ENCODE results near the gene SLC12A8. TPM values are rescaled to one million over a fixed set of nuclear protein-coding genes. Genes with fewer than 3 reads are reported as not detected.
"Not testable (repeated sequence)": the region's sequence is repeated elsewhere in the genome, so short reads cannot be mapped to it uniquely, and the experiment has no call there.

Gene SLC12A8
- total RNA-seq, 1 donor from 2014 or later: 2.9 TPM

- no peak for DNase-seq (ENCODE audit: low read depth, low spot score)
- no peaks in the 10 kb centered on the region for H3K36me3 Mint-ChIP-seq (ENCODE audit: low read depth)
- no peaks in the 10 kb centered on the region for H3K9me3 Mint-ChIP-seq
- H3K4me3 Mint-ChIP-seq: no peak overlapping the region
- peaks cover 10% of the 10 kb centered on the region for H3K4me1 Mint-ChIP-seq
- no peak overlapping the region for H3K27ac Mint-ChIP-seq (ENCODE audit: unreplicated experiment)
- TF ChIP-seq CTCF (conservative IDR thresholded peaks at IDR 0.05): no peak
- H3K27me3 Mint-ChIP-seq (ENCODE audit: low read depth): no peaks in the 10 kb centered on the region
These were observed 127.4 kb downstream of the SLC12A8 start for GRCh38 chr3:125085166-125085565.

- peaks cover 2% of the 10 kb centered on the region for H3K9me3 Mint-ChIP-seq
- peaks cover 15% of the 10 kb centered on the region for H3K4me1 Mint-ChIP-seq
- no peak overlapping the region for H3K4me3 Mint-ChIP-seq
- no peak for TF ChIP-seq CTCF (conservative IDR thresholded peaks at IDR 0.05)
- no peak overlapping the region for H3K27ac Mint-ChIP-seq (ENCODE audit: unreplicated experiment)
- no peaks in the 10 kb centered on the region for H3K36me3 Mint-ChIP-seq (ENCODE audit: low read depth)
- H3K27me3 Mint-ChIP-seq (ENCODE audit: low read depth): no peaks in the 10 kb centered on the region
- DNase-seq (ENCODE audit: low read depth, low spot score): no peak
These were observed 128.8 kb downstream of the SLC12A8 start for GRCh38 chr3:125083776-125084175.

GRCh38 chr3:125082339-125082738, 130.2 kb downstream of the SLC12A8 start:
- not testable (repeated sequence) for H3K27ac Mint-ChIP-seq (ENCODE audit: unreplicated experiment); H3K27me3 Mint-ChIP-seq (ENCODE audit: low read depth); H3K4me1 Mint-ChIP-seq; H3K9me3 Mint-ChIP-seq; DNase-seq (ENCODE audit: low read depth, low spot score); H3K4me3 Mint-ChIP-seq; H3K36me3 Mint-ChIP-seq (ENCODE audit: low read depth)

- no peak overlapping the region for H3K4me3 Mint-ChIP-seq
- no peak for DNase-seq (ENCODE audit: low read depth, low spot score)
- H3K4me1 Mint-ChIP-seq: peaks cover 14% of the 10 kb centered on the region
- no peak for TF ChIP-seq CTCF (conservative IDR thresholded peaks at IDR 0.05)
- no peaks in the 10 kb centered on the region for H3K36me3 Mint-ChIP-seq (ENCODE audit: low read depth)
- peaks cover 2% of the 10 kb centered on the region for H3K9me3 Mint-ChIP-seq
- H3K27me3 Mint-ChIP-seq (ENCODE audit: low read depth): no peaks in the 10 kb centered on the region
- H3K27ac Mint-ChIP-seq (ENCODE audit: unreplicated experiment): no peak overlapping the region
These were observed 132.5 kb downstream of the SLC12A8 start for GRCh38 chr3:125080077-125080476.

- Mint-ChIP-seq H3K27ac (ENCODE audit: unreplicated experiment) (no peak overlapping the region), H3K9me3 (peaks cover 2% of the 10 kb centered on the region), H3K4me3 (no peak overlapping the region), H3K27me3 (ENCODE audit: low read depth) (no peaks in the 10 kb centered on the region), H3K36me3 (ENCODE audit: low read depth) (no peaks in the 10 kb centered on the region), H3K4me1 (peaks cover 14% of the 10 kb centered on the region)
- DNase-seq (ENCODE audit: low read depth, low spot score): no peak
- no peak for TF ChIP-seq CTCF (conservative IDR thresholded peaks at IDR 0.05)
These were observed 132.9 kb downstream of the SLC12A8 start for GRCh38 chr3:125079675-125080045.

- Mint-ChIP-seq H3K27ac (ENCODE audit: unreplicated experiment) (no peak overlapping the region), H3K36me3 (ENCODE audit: low read depth) (no peaks in the 10 kb centered on the region), H3K4me1 (peaks cover 14% of the 10 kb centered on the region), H3K9me3 (peaks cover 2% of the 10 kb centered on the region), H3K27me3 (ENCODE audit: low read depth) (no peaks in the 10 kb centered on the region), H3K4me3 (no peak overlapping the region)
- no peak for DNase-seq (ENCODE audit: low read depth, low spot score)
- no peak for TF ChIP-seq CTCF (conservative IDR thresholded peaks at IDR 0.05)
These were observed 133.4 kb downstream of the SLC12A8 start for GRCh38 chr3:125078951-125079674.
